Right kidney (tissue), 1 donor: ENCODE measurements around the gene GRAMD2B.
"Not testable (repeated sequence)": the region's sequence is repeated elsewhere in the genome, so short reads cannot be mapped to it uniquely, and the experiment has no call there.

Source experiments
- DNase-seq: peaks from one replicate; pipeline ENCODE4 v3.0.0-alpha.2; 2016

GRAMD2B gene

GRCh38 chr5:126450907-126451306 lies 27.7 kb downstream of the GRAMD2B start:
- DNase-seq = no peak

- no peak for DNase-seq
Measured at GRCh38 chr5:126452477-126452876, 29.3 kb downstream of the GRAMD2B start.

- DNase-seq = no peak
Measured at GRCh38 chr5:126454081-126454480, 30.9 kb downstream of the GRAMD2B start.

GRCh38 chr5:126454535-126454934 lies 31.3 kb downstream of the GRAMD2B start:
- no peak for DNase-seq

GRCh38 chr5:126455264-126455663 lies 32.1 kb downstream of the GRAMD2B start:
- no peak for DNase-seq

GRCh38 chr5:126455728-126456127 lies 32.5 kb downstream of the GRAMD2B start:
- DNase-seq = no peak

GRCh38 chr5:126456217-126456820 lies 33.1 kb downstream of the GRAMD2B start:
- DNase-seq = no peak

GRCh38 chr5:126460459-126460858 lies 37.2 kb downstream of the GRAMD2B start:
- no peak for DNase-seq

- DNase-seq = no peak
Measured at GRCh38 chr5:126460977-126461376, 37.8 kb downstream of the GRAMD2B start.

GRCh38 chr5:126461838-126462237 lies 38.6 kb downstream of the GRAMD2B start:
- peak; percentile 23 for DNase-seq

- DNase-seq = peak; percentile 32
Measured at GRCh38 chr5:126462239-126463014, 39.2 kb downstream of the GRAMD2B start.

GRCh38 chr5:126464016-126464415 lies 40.8 kb downstream of the GRAMD2B start:
- DNase-seq = no peak

GRCh38 chr5:126464959-126465358 lies 41.8 kb downstream of the GRAMD2B start:
- no peak for DNase-seq

- no peak for DNase-seq
Measured at GRCh38 chr5:126468091-126468490, 44.9 kb downstream of the GRAMD2B start.

- DNase-seq = no peak
Measured at GRCh38 chr5:126469536-126470316, 46.5 kb downstream of the GRAMD2B start.

GRCh38 chr5:126470529-126470928 lies 47.3 kb downstream of the GRAMD2B start:
- DNase-seq = not testable (repeated sequence)

GRCh38 chr5:126471247-126471646 lies 48.0 kb downstream of the GRAMD2B start:
- DNase-seq = no peak

GRCh38 chr5:126471875-126472537 lies 48.8 kb downstream of the GRAMD2B start:
- no peak for DNase-seq

- DNase-seq = no peak
Measured at GRCh38 chr5:126472538-126472889, 49.3 kb downstream of the GRAMD2B start.

- no peak for DNase-seq
Measured at GRCh38 chr5:126477294-126478117, 54.3 kb downstream of the GRAMD2B start.

GRCh38 chr5:126479810-126480209 lies 56.6 kb downstream of the GRAMD2B start:
- DNase-seq = no peak

GRCh38 chr5:126480824-126481223 lies 57.6 kb downstream of the GRAMD2B start:
- DNase-seq = no peak
